C4-2B (cell line): ENCODE measurements around the gene CDR2L.
"Not testable (repeated sequence)": the region's sequence is repeated elsewhere in the genome, so short reads cannot be mapped to it uniquely, and the experiment has no call there.

Source experiments
- H3K27ac ChIP-seq: fragments of 450-650 bp; 2 replicates; pipeline ENCODE4 v1.5.1; 2017
- CTCF ChIP-seq: fragments of 450-650 bp; conservative IDR thresholded peaks from 2 replicates; pipeline ENCODE4 v1.5.1; 2017; ENCODE audit warnings: mild to moderate bottlenecking
- ZFX ChIP-seq: fragments of 450-650 bp; IDR thresholded peaks from 2 replicates; pipeline ENCODE4 v1.6.1; 2017

Gene CDR2L

DNA sequence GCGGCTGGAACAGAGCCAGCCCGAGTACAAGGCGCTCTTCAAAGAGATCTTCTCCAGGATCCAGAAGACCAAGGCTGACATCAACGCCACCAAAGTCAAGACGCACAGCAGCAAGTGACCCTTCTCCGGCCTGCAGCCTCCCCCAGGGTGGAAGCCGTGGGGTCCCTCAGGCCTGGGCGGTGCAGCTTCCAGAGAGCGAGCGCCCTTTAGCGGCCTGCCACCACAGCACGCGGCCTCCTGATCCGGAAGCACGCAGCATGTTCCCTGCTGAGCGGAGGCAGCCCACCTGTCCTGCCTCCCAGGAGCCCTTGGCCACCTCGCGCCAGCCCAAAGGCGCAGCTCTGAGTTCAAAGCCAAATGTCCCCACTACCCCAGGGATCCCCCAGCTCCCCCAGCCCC, 16.5 kb downstream of the CDR2L start:
- no peak for TF ChIP-seq CTCF
- no peak for TF ChIP-seq ZFX
- no peak overlapping the region for H3K27ac ChIP-seq

GRCh38 chr17:75004371-75004770, 16.9 kb downstream of the CDR2L start:
- no peak overlapping the region for H3K27ac ChIP-seq
- no peak for TF ChIP-seq CTCF
- TF ChIP-seq ZFX = no peak

DNA sequence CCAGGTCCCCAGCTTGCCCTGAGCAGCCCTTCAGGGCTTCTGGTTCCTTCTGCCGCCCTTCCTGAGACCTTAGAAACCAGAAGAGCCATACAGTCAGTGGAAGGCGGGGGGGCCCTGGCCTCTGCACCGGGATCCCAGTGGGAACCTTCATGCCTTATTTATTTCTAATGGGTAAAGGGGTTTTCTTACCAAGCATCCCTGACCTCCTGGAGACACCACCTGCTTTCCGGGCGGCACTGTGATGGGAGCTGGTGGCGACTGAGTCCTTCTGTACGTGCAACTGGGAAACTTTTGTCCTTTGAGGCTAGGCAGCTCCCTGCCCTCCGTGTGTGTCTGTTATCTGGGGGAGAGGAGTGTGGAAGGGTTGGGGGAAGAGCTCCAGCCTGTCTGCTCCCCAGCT, 17.9 kb downstream of the CDR2L start:
- TF ChIP-seq ZFX = no peak
- no peak for TF ChIP-seq CTCF
- H3K27ac ChIP-seq = no peak overlapping the region

DNA sequence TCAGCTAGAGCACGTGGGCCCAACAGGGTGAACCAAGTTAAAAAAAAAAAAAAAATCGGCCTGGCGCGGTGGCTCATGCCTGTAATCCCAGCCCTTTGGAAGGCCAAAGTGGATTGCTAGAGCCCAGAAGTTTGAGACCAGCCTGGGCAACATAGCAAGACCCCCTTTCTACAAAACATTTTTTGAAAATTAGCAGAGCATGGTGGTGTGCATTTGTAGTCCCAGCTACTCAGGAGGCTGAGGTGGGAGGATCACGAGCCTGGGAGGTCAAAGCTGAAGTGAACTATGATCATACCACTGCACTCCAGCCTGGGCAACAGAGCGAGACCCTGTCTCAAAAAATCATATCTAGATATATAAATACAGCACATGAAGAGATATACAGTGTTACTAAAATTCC, 18.7 kb downstream of the CDR2L start:
- H3K27ac ChIP-seq = not testable (repeated sequence)

DNA sequence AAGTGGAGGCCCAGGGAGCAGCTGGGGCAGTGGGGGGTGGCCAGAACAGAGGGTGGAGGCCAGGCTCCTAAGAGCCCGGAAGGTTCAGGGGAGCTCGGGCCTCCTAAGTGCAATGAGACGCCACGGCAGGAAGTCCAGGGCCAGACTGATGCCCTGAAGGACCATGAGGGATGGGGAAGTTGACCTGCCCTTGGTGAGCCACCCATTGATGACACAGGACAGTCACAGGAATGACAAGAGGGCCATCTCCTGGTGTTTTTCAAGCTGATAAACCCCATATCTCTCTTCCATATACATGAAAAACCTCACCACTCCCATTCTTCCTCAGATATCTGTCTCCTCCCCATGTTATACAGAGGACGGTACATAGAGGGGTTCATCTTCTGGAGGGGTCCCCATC, 19.2 kb downstream of the CDR2L start:
- TF ChIP-seq CTCF (no peak), ZFX (no peak)
- no peak overlapping the region for H3K27ac ChIP-seq

- peak overlapping the region; percentile 99 for H3K27ac ChIP-seq
- TF ChIP-seq ZFX (no peak), CTCF (no peak)
Observed at GRCh38 chr17:75008373-75008772, 20.9 kb downstream of the CDR2L start.

DNA sequence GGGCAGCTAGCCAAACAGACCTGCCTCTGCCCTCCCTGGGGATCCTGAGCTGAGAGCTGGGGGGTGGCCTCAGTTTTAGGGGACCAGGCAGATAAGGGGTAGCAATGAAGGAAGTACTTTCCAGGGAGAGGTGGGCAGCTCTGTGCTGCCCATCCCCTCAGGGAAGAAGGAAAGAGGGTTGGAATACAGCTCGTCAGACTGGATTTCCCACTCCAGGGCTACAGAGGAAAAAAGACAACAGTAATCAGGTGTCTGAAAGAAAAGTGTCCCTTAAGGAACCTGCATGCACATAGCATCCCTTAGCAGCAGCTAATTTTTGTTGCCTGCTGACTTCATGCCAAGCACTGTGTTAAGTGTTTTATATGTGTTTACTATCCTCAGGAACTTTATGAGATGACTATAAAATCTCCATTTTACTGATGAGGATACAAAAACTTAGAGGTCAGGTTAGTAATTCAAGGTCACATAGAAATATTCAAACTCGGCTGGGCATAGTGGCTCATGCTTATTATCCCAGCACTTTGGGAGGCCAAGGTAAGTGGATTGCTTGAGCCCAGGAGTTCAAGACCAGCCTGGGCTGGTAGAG, 21.8 kb downstream of the CDR2L start:
- TF ChIP-seq CTCF = no peak
- no peak for TF ChIP-seq ZFX
- H3K27ac ChIP-seq = peak overlapping the region; percentile 99

- TF ChIP-seq ZFX (no peak), CTCF (no peak)
- H3K27ac ChIP-seq = peak overlapping the region; percentile 99
Observed at GRCh38 chr17:75010683-75011400, 23.4 kb downstream of the CDR2L start.
